GM12878 (cell line): ENCODE data around the gene ATXN1. TPM values are rescaled to one million over a fixed set of nuclear protein-coding genes. Genes with fewer than 3 reads are reported as not detected.
A peak's percentile ranks its signal among the peaks of the same experiment; 100 is the strongest.

Experiments
- ATF2 ChIP-seq: IDR thresholded peaks from 2 replicates; pipeline ENCODE4 v1.6.1; 2012; ENCODE audit warnings: low read length, inconsistent platforms
- BHLHE40 ChIP-seq, 2 experiments: fragments of 450-650 bp in 1 of 2; IDR thresholded peaks; 2 replicates each; pipeline ENCODE4 v1.6.1; 2011 to 2017; ENCODE audit warnings: low read depth in 2 of 2, borderline replicate concordance in 1 of 2, improper control_type of control experiment in 1 of 2, low read length in 1 of 2, mild to moderate bottlenecking in 1 of 2
- BRCA1 ChIP-seq: IDR thresholded peaks from 2 replicates; pipeline ENCODE4 v1.6.1; 2011; ENCODE audit warnings: low read depth, low read length, improper control_type of control experiment
- CEBPZ ChIP-seq: fragments of 150-350 bp; IDR thresholded peaks from 2 replicates; pipeline ENCODE4 v1.6.1; 2016; ENCODE audit warnings: low read depth, low read length
- CHD4 ChIP-seq: fragments of 200-600 bp; sonication (generic); IDR thresholded peaks from 2 replicates; pipeline ENCODE4 v1.6.1; 2016; ENCODE audit warnings: mild to moderate bottlenecking
- CREB1 ChIP-seq: IDR thresholded peaks from 2 replicates; pipeline ENCODE4 v1.6.1; 2012; ENCODE audit warnings: low read depth, mild to moderate bottlenecking, inconsistent platforms
- CREM ChIP-seq: IDR thresholded peaks from 2 replicates; pipeline ENCODE4 v1.6.1; 2014; ENCODE audit warnings: antibody characterized with exemption, low read depth
- EP300 ChIP-seq, 2 experiments: fragments of 150-350 bp in 1 of 2; IDR thresholded peaks; 2 replicates each; pipeline ENCODE4 v1.6.1; 2011 to 2012; ENCODE audit warnings: low read depth in 2 of 2, low read length in 2 of 2, borderline replicate concordance in 1 of 2, improper control_type of control experiment in 1 of 2, inconsistent platforms in 1 of 2; ENCODE audit not compliant: control insufficient read depth in 1 of 2
- ETV6 ChIP-seq, 2 experiments: fragments of 450-650 bp in 1 of 2; IDR thresholded peaks in 1 of 2; conservative IDR thresholded peaks in 1 of 2; 2 replicates each; pipeline ENCODE4 v1.6.1; 2014; ENCODE audit warnings: antibody characterized with exemption in 1 of 2, borderline replicate concordance in 1 of 2, low read depth in 1 of 2, mild to moderate bottlenecking in 1 of 2, moderate library complexity in 1 of 2
- HSF1 ChIP-seq: fragments of 150-350 bp; IDR thresholded peaks from 2 replicates; pipeline ENCODE4 v1.6.1; 2014; ENCODE audit warnings: mild to moderate bottlenecking, low read depth, low read length
- IKZF2 ChIP-seq, 2 experiments: fragments of 450-650 bp; IDR thresholded peaks; 2 replicates each; pipeline ENCODE4 v1.6.1; 2017; ENCODE audit warnings: mild to moderate bottlenecking in 2 of 2, moderate library complexity in 2 of 2
- MYC ChIP-seq: IDR thresholded peaks from 2 replicates; pipeline ENCODE4 v1.6.1; 2011; ENCODE audit warnings: mild to moderate bottlenecking, low read length, moderate library complexity, inconsistent platforms; ENCODE audit not compliant: insufficient read depth, insufficient replicate concordance, insufficient read length, severe bottlenecking
- RUNX3 ChIP-seq: IDR thresholded peaks from 2 replicates; pipeline ENCODE4 v1.6.1; 2012; ENCODE audit warnings: low read length, inconsistent platforms
- SKIL ChIP-seq: fragments of 450-650 bp; IDR thresholded peaks from 2 replicates; pipeline ENCODE4 v1.6.1; 2017; ENCODE audit warnings: mild to moderate bottlenecking, low read depth, inconsistent platforms; ENCODE audit not compliant: poor library complexity, severe bottlenecking
- TCF3 ChIP-seq: IDR thresholded peaks from 2 replicates; pipeline ENCODE4 v1.6.1; 2012; ENCODE audit warnings: low read depth, mild to moderate bottlenecking, low read length, borderline replicate concordance; ENCODE audit not compliant: insufficient read depth
- YY1 ChIP-seq: IDR thresholded peaks from 2 replicates; pipeline ENCODE4 v1.6.1; 2011; ENCODE audit warnings: low read depth, mild to moderate bottlenecking, low read length
- ZSCAN29 ChIP-seq: fragments of 450-650 bp; IDR thresholded peaks from 2 replicates; pipeline ENCODE4 v1.6.1; 2017; ENCODE audit warnings: mild to moderate bottlenecking, moderate library complexity
- ZZZ3 ChIP-seq: IDR thresholded peaks from 2 replicates; pipeline ENCODE4 v1.6.1; 2011; ENCODE audit warnings: low read depth; ENCODE audit not compliant: control insufficient read depth, insufficient read length
- polyA plus RNA-seq, 11 experiments: library from polyadenylated mRNA; depleted of rRNA in 4 of 11; unstranded in 6 of 11; stranded (reverse) in 5 of 11; fragments of >200 nt; fragmentation: Nextera tagmentation in 4 of 11; fragmentation: Illumina TruSeq in 1 of 11; extraction: Ambion mirVana in 4 of 11; extraction: Trizol in 1 of 11; gene quantifications; 1 replicate in 1 of 11; 2 replicates in 10 of 11; pipeline versions ENCODE4 v1.2.1 to v1.2.3, GENCODE V29; 2011 to 2016; ENCODE audit warnings: inconsistent platforms in 2 of 11, missing spikeins in 2 of 11, low read depth in 1 of 11
- total RNA-seq, 4 experiments: library from RNA; depleted of rRNA in 3 of 4; stranded (reverse); fragments of >200 nt in 3 of 4; fragmentation: Illumina TruSeq in 1 of 4; extraction: Trizol in 1 of 4; gene quantifications; 2 replicates each; pipeline versions ENCODE4 v1.2.1 to v1.2.3, GENCODE V29; 2013 to 2021

The ATXN1 gene
- total and polyA plus RNA-seq, 10 of the 15 experiments (the other 5 are each of a cell fraction or from before 2014, with no cell fraction given), result 12.2 to 51.2 (median 20.5) TPM

- TF ChIP-seq BHLHE40 (IDR thresholded peaks at IDR 0.05; ENCODE audit: borderline replicate concordance in 1 of 2, low read depth in 2 of 2, low read length in 1 of 2), result peak in 1 of 2 experiments; percentile 29; a peak in 1 of 4 replicates
- TF ChIP-seq CREM, result peak; percentile 73; the same call in 1 of the 2 replicates
- TF ChIP-seq RUNX3, result peak; percentile 87
- peak; percentile 58; the same call in 1 of the 2 replicates for TF ChIP-seq ATF2
- TF ChIP-seq MYC, result no peak
- TF ChIP-seq SKIL, result peak; percentile 34
- TF ChIP-seq CREB1, result peak; percentile 69; the same call in 1 of the 2 replicates
- peak in 1 of 2 experiments; percentile 73; a peak in 2 of 4 replicates for TF ChIP-seq ETV6 (conservative IDR thresholded peaks at IDR 0.05 in 1 of 2, IDR thresholded peaks at IDR 0.05 in 1 of 2; ENCODE audit: borderline replicate concordance in 1 of 2, low read depth in 1 of 2)
- TF ChIP-seq CEBPZ, result no peak
- peak; percentile 42 to 73; a peak in 3 of 4 replicates for TF ChIP-seq IKZF2 (IDR thresholded peaks at IDR 0.05)
- no peak for TF ChIP-seq TCF3
- TF ChIP-seq EP300 (IDR thresholded peaks at IDR 0.05; ENCODE audit: borderline replicate concordance in 1 of 2, control insufficient read depth in 1 of 2, low read depth in 2 of 2, low read length in 2 of 2), result peak in 1 of 2 experiments; percentile 77; a peak in 1 of 4 replicates
- TF ChIP-seq BRCA1, result no peak
- TF ChIP-seq YY1, result 0 out of 2 replicates have a peak, but pooled peaks have one; percentile 38
- no peak for TF ChIP-seq HSF1
- TF ChIP-seq ZZZ3, result no peak
- TF ChIP-seq CHD4, result no peak
- no peak for TF ChIP-seq ZSCAN29
These were observed 66.3 kb downstream of the ATXN1 start (continued) for GRCh38 chr6:16694781-16695578.
